Measurements from ENCODE around the gene SOX18.

Gene SOX18

GRCh38 chr20:64077094-64077493 lies 27.7 kb upstream of the SOX18 start:
- TF ChIP-seq TAF1 (IDR thresholded peaks at IDR 0.05; ENCODE audit: borderline replicate concordance, insufficient read depth, low read length) (no peak), FOXP2 (optimal IDR thresholded peaks at IDR 0.05; ENCODE audit: borderline replicate concordance, extremely low read depth, extremely low read length, insufficient read depth) (no peak), SIN3A (IDR thresholded peaks at IDR 0.05; ENCODE audit: borderline replicate concordance, insufficient read depth, low read length) (no peak), REST (IDR thresholded peaks at IDR 0.05; ENCODE audit: insufficient read depth in 1 of 2, low read depth in 2 of 2, low read length in 2 of 2) (no peak), POLR2AphosphoS5 (IDR thresholded peaks at IDR 0.05; ENCODE audit: low read depth, low read length) (no peak)

- no peak for TF ChIP-seq POLR2AphosphoS5 (IDR thresholded peaks at IDR 0.05; ENCODE audit: low read depth, low read length)
Measured at GRCh38 chr20:64076061-64076997, 26.9 kb upstream of the SOX18 start.

- TF ChIP-seq REST (IDR thresholded peaks at IDR 0.05; ENCODE audit: insufficient read depth in 1 of 2, low read depth in 2 of 2, low read length in 2 of 2) = no peak
- TF ChIP-seq POLR2AphosphoS5 (IDR thresholded peaks at IDR 0.05; ENCODE audit: low read depth, low read length) = no peak
- TF ChIP-seq TAF1 (IDR thresholded peaks at IDR 0.05; ENCODE audit: borderline replicate concordance, insufficient read depth, low read length) = no peak
- TF ChIP-seq FOXP2 (optimal IDR thresholded peaks at IDR 0.05; ENCODE audit: borderline replicate concordance, extremely low read depth, extremely low read length, insufficient read depth) = no peak
- no peak for TF ChIP-seq SIN3A (IDR thresholded peaks at IDR 0.05; ENCODE audit: borderline replicate concordance, insufficient read depth, low read length)
Measured at GRCh38 chr20:64075556-64075955, 26.1 kb upstream of the SOX18 start.

- no peak for TF ChIP-seq POLR2AphosphoS5 (IDR thresholded peaks at IDR 0.05; ENCODE audit: low read depth, low read length)
- TF ChIP-seq SIN3A (IDR thresholded peaks at IDR 0.05; ENCODE audit: borderline replicate concordance, insufficient read depth, low read length) = no peak
- TF ChIP-seq REST (IDR thresholded peaks at IDR 0.05; ENCODE audit: insufficient read depth in 1 of 2, low read depth in 2 of 2, low read length in 2 of 2) = no peak
- TF ChIP-seq FOXP2 (optimal IDR thresholded peaks at IDR 0.05; ENCODE audit: borderline replicate concordance, extremely low read depth, extremely low read length, insufficient read depth) = no peak
- no peak for TF ChIP-seq TAF1 (IDR thresholded peaks at IDR 0.05; ENCODE audit: borderline replicate concordance, insufficient read depth, low read length)
Measured at GRCh38 chr20:64074963-64075362, 25.5 kb upstream of the SOX18 start.

GRCh38 chr20:64074184-64074789 lies 24.8 kb upstream of the SOX18 start:
- no peak for TF ChIP-seq REST (IDR thresholded peaks at IDR 0.05; ENCODE audit: insufficient read depth in 1 of 2, low read depth in 2 of 2, low read length in 2 of 2)
- TF ChIP-seq FOXP2 (optimal IDR thresholded peaks at IDR 0.05; ENCODE audit: borderline replicate concordance, extremely low read depth, extremely low read length, insufficient read depth) = no peak
